ENCODE data around the gene TSHR.
A peak's percentile ranks its signal among the peaks of the same experiment; 100 is the strongest.
"Not testable (repeated sequence)": the region's sequence is repeated elsewhere in the genome, so short reads cannot be mapped to it uniquely, and the experiment has no call there.

Gene TSHR

GRCh38 chr14:80955416-80955941, at the start of gene TSHR:
TSS of gene TSHR (plus strand) at chr14:80955621. CDS start at chr14:80955681, 60 bp downstream.
- peak; percentile 5 for DNase-seq (ENCODE audit: low read depth)

GRCh38 chr14:80906336-80906735, 49.1 kb upstream of the TSHR start:
- no peak for DNase-seq (ENCODE audit: low read depth)

- peak; percentile 33 for DNase-seq (ENCODE audit: low read depth)
Measured at GRCh38 chr14:80906946-80907345, 48.5 kb upstream of the TSHR start.

- DNase-seq (ENCODE audit: low read depth) = not testable (repeated sequence)
Measured at GRCh38 chr14:80912013-80912412, 43.4 kb upstream of the TSHR start.

- no peak for DNase-seq (ENCODE audit: low read depth)
Measured at GRCh38 chr14:80919622-80920021, 35.8 kb upstream of the TSHR start.

- no peak for DNase-seq (ENCODE audit: low read depth)
Measured at GRCh38 chr14:80923368-80923767, 32.1 kb upstream of the TSHR start.

GRCh38 chr14:80924365-80925103, 30.9 kb upstream of the TSHR start:
- no peak for DNase-seq (ENCODE audit: low read depth)

- peak; percentile 88 for DNase-seq (ENCODE audit: low read depth)
Measured at GRCh38 chr14:80926397-80927082, 28.9 kb upstream of the TSHR start.

GRCh38 chr14:80927083-80927989, 28.1 kb upstream of the TSHR start:
- no peak for DNase-seq (ENCODE audit: low read depth)

GRCh38 chr14:80930095-80930494, 25.3 kb upstream of the TSHR start:
- no peak for DNase-seq (ENCODE audit: low read depth)

- peak; percentile 87 for DNase-seq (ENCODE audit: low read depth)
Measured at GRCh38 chr14:80930836-80931389, 24.5 kb upstream of the TSHR start.

GRCh38 chr14:80933282-80933681, 22.1 kb upstream of the TSHR start:
- DNase-seq (ENCODE audit: low read depth) = no peak

GRCh38 chr14:80933686-80934085, 21.7 kb upstream of the TSHR start:
- no peak for DNase-seq (ENCODE audit: low read depth)

- peak; percentile 7 for DNase-seq (ENCODE audit: low read depth)
Measured at GRCh38 chr14:80940146-80940545, 15.3 kb upstream of the TSHR start.

- peak; percentile 99 for DNase-seq (ENCODE audit: low read depth)
Measured at GRCh38 chr14:80941241-80942185, 13.9 kb upstream of the TSHR start, which contains the start of gene CEP128. TSS of gene CEP128 (minus strand) at chr14:80941738.

- no peak for DNase-seq (ENCODE audit: low read depth)
Measured at GRCh38 chr14:80942191-80942600, 13.2 kb upstream of the TSHR start.

GRCh38 chr14:80944861-80945617, 10.4 kb upstream of the TSHR start:
- no peak for DNase-seq (ENCODE audit: low read depth)

- DNase-seq (ENCODE audit: low read depth) = no peak
Measured at GRCh38 chr14:80946187-80946586, 9.2 kb upstream of the TSHR start.

- DNase-seq (ENCODE audit: low read depth) = no peak
Measured at GRCh38 chr14:80946797-80947196, 8.6 kb upstream of the TSHR start.

- DNase-seq (ENCODE audit: low read depth) = no peak
Measured at GRCh38 chr14:80948291-80948690, 7.1 kb upstream of the TSHR start.

Data from EH (cell line).